Memory B cell (primary cell): Measurements from ENCODE around the gene PLA2G12B.

Source experiments
- ATAC-seq: fragments of 150-1000 bp; cut with Tn5 transposase; 2 replicates; pipeline ENCODE4 v1.10.0; 2021; ENCODE audit warnings: low read depth, mild to moderate bottlenecking, moderate library complexity
- DNase-seq, 2 donors: peaks; one replicate each; pipeline ENCODE4 v3.0.0; 2022; ENCODE audit warnings: low spot score in 2 of 2
- H3K27ac Mint-ChIP-seq: one replicate; pipeline ENCODE4 v1.8.0; 2022; ENCODE audit warnings: mild to moderate bottlenecking, moderate library complexity, mixed read lengths
- H3K27me3 Mint-ChIP-seq: one replicate; pipeline ENCODE4 v1.8.0; 2022; ENCODE audit warnings: mixed read lengths
- H3K36me3 Mint-ChIP-seq: one replicate; pipeline ENCODE4 v1.8.0; 2022; ENCODE audit warnings: mild to moderate bottlenecking, mixed read lengths
- H3K4me1 Mint-ChIP-seq: one replicate; pipeline ENCODE4 v1.8.0; 2022; ENCODE audit warnings: mixed read lengths
- H3K4me3 Mint-ChIP-seq: one replicate; pipeline ENCODE4 v1.8.0; 2022; ENCODE audit warnings: mild to moderate bottlenecking, moderate library complexity, mixed read lengths
- H3K9me3 Mint-ChIP-seq: one replicate; pipeline ENCODE4 v1.8.0; 2022; ENCODE audit warnings: mixed read lengths

Gene PLA2G12B

DNA sequence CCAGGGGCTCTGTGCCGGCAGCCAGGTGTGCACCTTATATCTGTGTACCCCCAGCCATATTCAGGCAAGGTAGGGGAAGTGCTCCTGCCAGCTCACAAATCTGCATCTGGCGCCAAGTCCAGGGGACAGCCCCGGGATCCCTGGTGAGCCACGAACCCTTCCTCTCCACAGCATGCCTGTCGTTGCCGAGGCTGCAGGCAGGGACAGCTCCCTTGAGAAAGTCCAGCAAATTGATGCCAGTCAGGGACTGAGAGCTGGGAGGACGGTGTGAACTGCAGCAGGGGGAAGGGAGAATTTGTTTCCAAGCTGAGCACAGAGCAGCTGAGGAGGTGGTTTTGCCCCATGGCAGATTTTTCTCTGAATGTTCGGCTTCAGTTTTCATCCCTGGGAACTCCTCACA lies 919 bp downstream of the PLA2G12B start:
- H3K4me1 Mint-ChIP-seq = no peaks in the 10 kb centered on the region
- DNase-seq (no peak), ATAC-seq (no peak)
- no peak overlapping the region for H3K4me3 Mint-ChIP-seq
- no peaks in the 10 kb centered on the region for H3K9me3 Mint-ChIP-seq
- no peaks in the 10 kb centered on the region for H3K36me3 Mint-ChIP-seq
- no peak overlapping the region for H3K27ac Mint-ChIP-seq
- no peaks in the 10 kb centered on the region for H3K27me3 Mint-ChIP-seq

DNA sequence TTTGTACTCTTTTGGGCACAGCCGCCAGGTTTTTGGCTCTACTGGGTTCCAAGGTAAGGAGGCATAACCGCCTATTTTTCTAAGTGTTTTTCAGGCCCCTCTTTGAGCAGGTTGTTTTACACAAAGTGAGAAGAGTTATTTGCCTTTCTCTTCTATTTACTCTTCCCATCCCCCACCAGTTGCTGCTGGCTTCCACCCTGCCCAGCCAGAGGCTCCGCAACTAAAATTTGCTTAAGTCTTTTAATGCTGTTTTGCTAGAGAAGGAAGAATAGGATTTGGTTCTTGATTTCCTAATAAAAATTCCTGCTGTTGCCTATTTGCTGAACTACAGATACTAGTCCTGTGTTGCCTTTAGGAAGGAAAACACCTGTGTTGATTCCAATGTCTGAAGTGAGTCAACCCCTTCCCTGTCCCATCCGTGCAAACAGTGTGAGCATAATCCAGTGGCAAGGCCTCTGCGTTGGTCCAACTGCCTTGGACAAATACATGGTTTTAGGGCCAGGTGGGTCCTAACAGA lies 1.9 kb downstream of the PLA2G12B start:
- H3K27ac Mint-ChIP-seq = no peak overlapping the region
- no peaks in the 10 kb centered on the region for H3K36me3 Mint-ChIP-seq
- H3K4me1 Mint-ChIP-seq = no peaks in the 10 kb centered on the region
- ATAC-seq = no peak
- H3K9me3 Mint-ChIP-seq = no peaks in the 10 kb centered on the region
- DNase-seq = no peak
- peaks cover 1% of the 10 kb centered on the region for H3K27me3 Mint-ChIP-seq
- no peak overlapping the region for H3K4me3 Mint-ChIP-seq

DNA sequence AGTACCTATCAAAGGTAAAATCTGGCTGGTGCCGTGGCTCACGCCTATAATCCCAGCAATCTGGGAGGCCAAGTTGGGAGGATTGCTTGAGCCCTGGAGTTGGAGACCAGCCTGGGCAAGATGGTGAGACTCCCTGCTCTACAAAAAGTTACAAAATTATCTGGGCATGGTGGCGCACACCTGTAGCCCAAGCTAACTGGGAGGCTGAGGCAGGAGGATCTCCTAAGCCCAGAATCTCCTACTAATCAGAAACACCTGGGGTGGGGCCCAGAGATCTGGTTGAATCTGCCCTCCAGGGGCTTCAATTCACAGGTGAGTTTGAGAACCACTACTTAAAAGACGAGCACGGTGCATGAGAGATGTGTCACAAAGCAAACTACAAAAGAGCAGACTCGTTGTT lies 2.4 kb downstream of the PLA2G12B start:
- peaks cover 1% of the 10 kb centered on the region for H3K27me3 Mint-ChIP-seq
- no peaks in the 10 kb centered on the region for H3K4me1 Mint-ChIP-seq
- ATAC-seq (no peak), DNase-seq (no peak)
- no peaks in the 10 kb centered on the region for H3K9me3 Mint-ChIP-seq
- no peaks in the 10 kb centered on the region for H3K36me3 Mint-ChIP-seq
- H3K27ac Mint-ChIP-seq = no peak overlapping the region
- no peak overlapping the region for H3K4me3 Mint-ChIP-seq

DNA sequence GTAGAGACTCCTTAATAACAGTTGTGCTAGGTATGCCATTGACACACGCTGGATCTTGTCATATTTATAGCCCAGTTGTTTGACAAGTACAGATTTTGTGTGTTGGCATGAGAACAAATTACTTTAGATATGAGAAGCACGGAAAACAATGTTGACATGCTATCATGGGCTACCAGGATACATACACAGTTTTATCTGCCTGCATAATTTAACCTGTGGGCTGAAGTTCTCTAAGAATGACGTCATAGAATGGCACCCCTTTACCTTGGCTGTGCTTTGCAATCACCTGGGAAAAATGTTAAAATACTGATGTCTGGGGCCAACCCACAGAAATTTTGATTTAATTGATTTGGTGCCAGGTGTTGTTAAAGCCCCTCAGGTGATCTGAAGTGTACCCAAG lies 2.8 kb downstream of the PLA2G12B start:
- Mint-ChIP-seq H3K36me3 (no peaks in the 10 kb centered on the region), H3K27ac (no peak overlapping the region), H3K9me3 (no peaks in the 10 kb centered on the region), H3K4me3 (no peak overlapping the region), H3K27me3 (peaks cover 1% of the 10 kb centered on the region), H3K4me1 (no peaks in the 10 kb centered on the region)
- no peak for DNase-seq
- no peak for ATAC-seq

DNA sequence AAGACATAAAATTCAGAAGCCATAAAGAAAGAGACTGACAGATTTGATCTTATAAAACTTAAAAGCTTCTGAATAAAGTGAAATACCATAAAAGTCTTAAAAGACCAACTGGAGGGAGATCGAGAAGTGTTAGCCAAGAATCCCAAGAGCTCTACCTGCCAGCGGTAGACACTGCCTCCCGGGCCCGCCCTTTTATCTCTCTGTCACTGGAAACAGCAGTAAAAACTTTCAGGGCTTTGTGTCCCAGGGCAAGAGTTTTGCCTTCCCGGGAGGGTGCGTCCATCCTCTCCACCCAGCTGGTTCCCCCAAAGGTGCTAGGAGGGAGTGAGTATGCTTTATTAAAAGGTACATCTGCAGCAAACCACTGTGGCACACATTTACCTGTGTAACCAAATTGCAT lies 5.8 kb downstream of the PLA2G12B start:
- Mint-ChIP-seq H3K4me1 (peaks cover 2% of the 10 kb centered on the region), H3K27ac (no peak overlapping the region), H3K9me3 (no peaks in the 10 kb centered on the region), H3K36me3 (no peaks in the 10 kb centered on the region), H3K4me3 (no peak overlapping the region), H3K27me3 (peaks cover 1% of the 10 kb centered on the region)
- ATAC-seq (no peak), DNase-seq (no peak)

DNA sequence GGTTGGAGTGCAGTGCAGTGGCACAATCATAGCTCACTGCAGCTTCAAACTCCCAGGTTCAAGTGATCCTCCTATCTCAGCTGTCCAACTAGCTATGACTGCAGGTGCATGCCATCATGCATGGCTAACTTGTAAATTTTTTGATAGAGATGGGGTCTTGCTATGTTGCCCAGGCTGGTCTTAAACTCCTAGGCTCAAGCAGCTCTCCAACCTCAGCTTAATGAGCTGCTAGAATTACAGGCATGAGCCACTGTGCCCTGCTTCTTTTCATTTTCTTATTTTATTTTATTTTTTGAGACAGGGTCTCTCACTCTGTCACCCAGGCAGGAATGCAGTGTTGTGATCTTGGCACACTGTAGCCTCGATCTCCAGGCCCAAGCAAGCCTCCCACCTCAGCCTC lies 7.6 kb downstream of the PLA2G12B start:
- Mint-ChIP-seq H3K4me3 (no peak overlapping the region), H3K4me1 (peaks cover 2% of the 10 kb centered on the region), H3K9me3 (no peaks in the 10 kb centered on the region), H3K27me3 (peaks cover 1% of the 10 kb centered on the region), H3K27ac (no peak overlapping the region), H3K36me3 (no peaks in the 10 kb centered on the region)
- ATAC-seq = no peak
- no peak for DNase-seq

DNA sequence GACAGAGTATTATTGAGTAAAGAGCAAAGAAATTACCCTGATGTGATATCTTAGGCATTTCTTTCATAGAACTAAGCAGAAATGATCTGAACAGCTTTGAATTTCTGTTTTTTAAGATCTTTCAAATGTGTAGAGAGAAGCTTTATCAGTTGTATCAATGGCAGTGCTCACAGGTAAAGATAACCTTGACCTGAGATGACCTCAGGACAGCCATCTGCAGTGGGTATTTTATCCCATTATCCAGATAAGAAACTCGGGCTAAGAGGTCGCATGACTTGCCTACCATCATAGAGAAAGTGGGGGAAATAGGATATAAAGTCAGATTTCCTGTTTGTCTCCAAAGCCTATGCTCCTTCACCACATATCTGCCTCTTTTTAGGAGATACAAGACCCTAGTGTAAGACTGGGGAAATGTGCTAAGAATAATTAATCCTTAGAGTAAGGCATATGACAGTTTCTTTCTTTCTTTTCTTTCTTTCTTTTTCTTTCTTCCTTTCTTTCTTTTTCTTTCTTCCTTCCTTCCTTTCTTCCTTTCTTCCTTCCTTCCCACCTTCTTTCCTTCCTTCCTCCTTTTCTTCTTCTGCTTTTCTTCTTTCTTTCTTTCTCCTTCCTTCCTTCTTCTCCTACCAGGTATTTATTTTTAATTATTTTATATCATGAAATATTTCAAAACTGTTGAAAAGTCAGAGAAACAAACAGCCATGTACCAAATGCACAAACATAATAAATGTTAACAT lies 10.9 kb downstream of the PLA2G12B start:
- ATAC-seq (no peak), DNase-seq (no peak)
- no peak overlapping the region for H3K4me3 Mint-ChIP-seq
- H3K36me3 Mint-ChIP-seq = no peaks in the 10 kb centered on the region
- peaks cover 1% of the 10 kb centered on the region for H3K27me3 Mint-ChIP-seq
- no peaks in the 10 kb centered on the region for H3K9me3 Mint-ChIP-seq
- H3K27ac Mint-ChIP-seq = no peak overlapping the region
- H3K4me1 Mint-ChIP-seq = peaks cover 2% of the 10 kb centered on the region

DNA sequence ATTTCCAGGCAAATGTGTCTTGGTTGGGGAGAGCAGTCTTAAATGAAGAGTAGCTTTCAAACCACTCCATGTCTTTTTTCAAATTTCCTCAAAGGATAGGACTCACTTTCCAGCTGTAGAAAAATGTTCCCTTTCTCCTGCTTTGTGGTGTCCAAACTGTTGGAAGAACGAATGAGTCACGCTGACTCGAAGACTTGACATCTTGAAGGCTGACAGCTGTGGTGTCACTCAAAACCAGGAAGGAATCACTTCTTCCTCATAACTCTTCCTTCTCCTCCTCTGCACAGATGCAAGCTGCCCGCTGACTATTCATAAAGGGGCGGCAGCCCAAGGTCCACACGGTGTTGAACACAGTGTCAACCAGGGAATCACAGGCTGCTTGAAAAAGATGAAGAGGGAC lies 19.2 kb downstream of the PLA2G12B start:
- Mint-ChIP-seq H3K9me3 (no peaks in the 10 kb centered on the region), H3K27ac (no peak overlapping the region), H3K36me3 (no peaks in the 10 kb centered on the region), H3K4me1 (no peaks in the 10 kb centered on the region), H3K27me3 (peaks cover 1% of the 10 kb centered on the region), H3K4me3 (no peak overlapping the region)
- DNase-seq (no peak), ATAC-seq (no peak)

DNA sequence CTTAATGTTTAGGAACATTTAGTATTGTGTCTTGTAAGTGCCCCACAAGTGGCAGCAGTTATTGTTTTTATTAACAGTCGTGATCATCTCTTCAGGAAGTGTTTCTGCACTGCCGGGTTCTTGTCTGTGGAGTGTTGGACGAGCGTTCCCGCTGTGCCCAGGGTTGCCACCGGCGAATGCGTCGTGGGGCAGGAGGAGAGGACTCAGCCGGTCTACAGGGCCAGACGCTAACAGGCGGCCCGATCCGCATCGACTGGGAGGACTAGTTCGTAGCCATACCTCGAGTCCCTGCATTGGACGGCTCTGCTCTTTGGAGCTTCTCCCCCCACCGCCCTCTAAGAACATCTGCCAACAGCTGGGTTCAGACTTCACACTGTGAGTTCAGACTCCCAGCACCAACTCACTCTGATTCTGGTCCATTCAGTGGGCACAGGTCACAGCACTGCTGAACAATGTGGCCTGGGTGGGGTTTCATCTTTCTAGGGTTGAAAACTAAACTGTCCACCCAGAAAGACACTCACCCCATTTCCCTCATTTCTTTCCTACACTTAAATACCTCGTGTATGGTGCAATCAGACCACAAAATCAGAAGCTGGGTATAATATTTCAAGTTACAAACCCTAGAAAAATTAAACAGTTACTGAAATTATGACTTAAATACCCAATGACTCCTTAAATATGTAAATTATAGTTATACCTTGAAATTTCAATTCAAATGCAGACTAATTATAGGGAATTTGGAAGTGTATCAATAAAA lies 22.2 kb downstream of the PLA2G12B start:
- DNase-seq (no peak), ATAC-seq (no peak)
- Mint-ChIP-seq H3K27me3 (peaks cover 1% of the 10 kb centered on the region), H3K36me3 (no peaks in the 10 kb centered on the region), H3K27ac (no peak overlapping the region), H3K4me3 (no peak overlapping the region), H3K4me1 (no peaks in the 10 kb centered on the region), H3K9me3 (no peaks in the 10 kb centered on the region)

DNA sequence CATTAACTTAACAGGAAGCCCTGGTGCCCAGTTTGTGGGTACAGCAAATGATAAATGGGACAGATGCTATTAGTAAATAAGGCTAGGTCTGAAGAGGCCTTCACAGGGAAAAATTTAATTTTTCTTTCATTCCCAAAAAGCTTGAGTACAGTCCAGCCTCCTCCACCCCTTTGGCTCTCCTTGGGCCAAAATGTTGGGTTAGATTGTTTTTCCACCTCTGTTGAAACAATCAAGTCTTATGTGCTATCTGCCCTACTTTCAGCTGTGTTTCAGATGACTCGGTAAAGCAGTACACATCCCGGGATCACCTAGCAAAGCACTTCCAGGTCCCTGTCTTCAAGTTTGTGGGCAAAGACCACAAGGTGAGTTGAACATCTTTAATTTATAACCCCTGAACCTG lies 24.3 kb downstream of the PLA2G12B start:
- H3K36me3 Mint-ChIP-seq = no peaks in the 10 kb centered on the region
- H3K4me3 Mint-ChIP-seq = no peak overlapping the region
- peaks cover under 1% of the 10 kb centered on the region for H3K27me3 Mint-ChIP-seq
- ATAC-seq (no peak), DNase-seq (no peak)
- no peak overlapping the region for H3K27ac Mint-ChIP-seq
- H3K9me3 Mint-ChIP-seq = no peaks in the 10 kb centered on the region
- H3K4me1 Mint-ChIP-seq = no peaks in the 10 kb centered on the region

DNA sequence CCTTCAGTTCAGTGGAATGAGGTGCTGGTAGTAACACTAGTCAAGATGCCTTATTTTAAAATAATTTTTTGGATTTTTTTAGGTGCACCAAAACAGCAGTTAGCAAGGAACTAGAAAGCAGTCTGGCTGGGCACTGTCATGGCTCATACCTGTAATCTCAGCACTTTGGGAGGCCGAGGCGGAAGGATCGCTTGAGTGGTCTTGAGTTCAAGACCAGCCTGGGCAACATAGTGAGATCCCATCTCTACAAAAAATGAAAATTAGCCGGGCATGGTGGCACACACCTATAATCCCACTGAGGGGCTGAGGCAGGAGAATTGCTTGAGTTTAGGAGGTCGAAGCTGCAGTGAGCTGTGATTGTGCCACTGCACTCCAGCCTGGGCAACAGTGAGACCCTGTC lies 25.8 kb downstream of the PLA2G12B start:
- Mint-ChIP-seq H3K9me3 (no peaks in the 10 kb centered on the region), H3K4me1 (no peaks in the 10 kb centered on the region)

DNA sequence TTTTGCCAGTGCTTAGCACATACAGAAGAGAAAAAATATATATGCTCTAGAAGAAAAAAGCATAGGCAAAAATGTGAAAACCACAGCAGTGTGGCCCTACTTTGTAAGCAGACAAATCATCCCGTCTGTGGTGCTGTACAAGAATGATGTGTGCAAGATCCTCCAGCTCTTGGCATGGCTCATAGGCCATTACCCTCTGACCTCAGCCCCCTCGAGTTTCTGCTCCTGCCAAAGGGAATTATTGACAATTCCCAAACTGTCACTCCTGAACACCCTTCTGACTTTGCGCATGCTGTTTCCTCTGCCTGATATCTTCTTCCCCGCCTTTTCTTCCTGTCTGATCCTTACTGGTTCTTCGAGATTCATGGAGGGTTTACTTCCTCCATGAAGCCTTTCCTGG lies 27.1 kb downstream of the PLA2G12B start:
- Mint-ChIP-seq H3K4me3 (no peak overlapping the region), H3K4me1 (no peaks in the 10 kb centered on the region), H3K27ac (no peak overlapping the region), H3K36me3 (no peaks in the 10 kb centered on the region), H3K27me3 (peaks cover 6% of the 10 kb centered on the region), H3K9me3 (no peaks in the 10 kb centered on the region)
- DNase-seq (no peak), ATAC-seq (no peak)

More for the DNA sequence above, 25.8 kb downstream of the PLA2G12B start:
- Mint-ChIP-seq H3K27ac (no peak overlapping the region), H3K27me3 (peaks cover 6% of the 10 kb centered on the region), H3K4me3 (no peak overlapping the region), H3K36me3 (no peaks in the 10 kb centered on the region)
- no peak for DNase-seq
- ATAC-seq = no peak

DNA sequence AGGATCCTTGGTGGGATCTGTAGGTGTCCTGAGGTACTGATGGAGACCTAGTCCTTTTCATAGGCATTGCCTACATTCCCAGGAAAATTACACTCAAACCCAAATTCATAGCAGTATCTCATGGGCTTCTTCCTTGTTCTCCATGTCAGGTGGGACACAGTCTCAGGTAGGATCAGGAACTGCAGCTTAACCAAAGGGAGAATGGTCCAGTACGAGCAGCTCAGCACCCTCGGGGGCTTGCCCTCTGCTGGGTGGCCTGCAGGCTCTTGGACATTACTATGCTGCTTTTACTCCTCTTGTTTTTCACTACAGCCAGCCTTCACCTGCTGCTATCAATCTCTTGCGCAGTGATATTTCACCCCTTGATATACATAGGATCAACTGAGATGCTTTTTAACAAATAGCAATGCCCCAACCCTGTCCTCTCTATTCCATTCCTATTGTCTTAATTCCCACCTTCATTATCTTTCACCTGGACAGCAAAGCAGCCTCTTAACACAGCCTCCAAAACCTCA lies 28.6 kb downstream of the PLA2G12B start:
- H3K4me1 Mint-ChIP-seq = no peaks in the 10 kb centered on the region
- no peak for ATAC-seq

DNA sequence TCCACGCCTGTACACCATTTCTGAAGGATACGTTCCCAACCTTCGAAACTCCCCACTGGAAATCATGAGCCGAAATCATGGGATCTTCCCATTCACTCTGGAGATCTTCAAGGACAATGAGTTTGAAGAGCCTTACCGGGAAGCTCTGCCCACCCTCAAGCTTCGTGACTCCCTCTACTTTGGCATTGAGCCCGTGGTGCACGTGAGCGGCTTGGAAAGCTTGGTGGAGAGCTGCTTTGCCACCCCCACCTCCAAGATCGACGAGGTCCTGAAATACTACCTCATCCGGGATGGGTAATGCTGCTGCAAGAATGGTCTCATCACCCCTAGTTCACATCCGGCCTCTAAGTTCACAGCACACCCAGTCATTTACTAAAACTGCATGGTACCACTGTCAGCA lies 30.3 kb downstream of the PLA2G12B start:
- Mint-ChIP-seq H3K27ac (no peak overlapping the region), H3K27me3 (peaks cover 9% of the 10 kb centered on the region), H3K4me1 (no peaks in the 10 kb centered on the region), H3K9me3 (peaks cover 8% of the 10 kb centered on the region), H3K36me3 (peaks cover 2% of the 10 kb centered on the region), H3K4me3 (no peak overlapping the region)
- no peak for ATAC-seq
- no peak for DNase-seq

More for the DNA sequence above, 28.6 kb downstream of the PLA2G12B start:
- no peak overlapping the region for H3K4me3 Mint-ChIP-seq
- no peak for DNase-seq
- peaks cover 9% of the 10 kb centered on the region for H3K27me3 Mint-ChIP-seq
- peaks cover 1% of the 10 kb centered on the region for H3K36me3 Mint-ChIP-seq
- peaks cover 6% of the 10 kb centered on the region for H3K9me3 Mint-ChIP-seq
- no peak overlapping the region for H3K27ac Mint-ChIP-seq
